ENCODE results near the gene TRIM37. TPM values are rescaled to one million over a fixed set of nuclear protein-coding genes. Genes with fewer than 3 reads are reported as not detected.
"Not testable (repeated sequence)": the region's sequence is repeated elsewhere in the genome, so short reads cannot be mapped to it uniquely, and the experiment has no call there.

Gene TRIM37
- total RNA-seq, 1 donor from 2014 or later, result 31.4 TPM

GRCh38 chr17:59139939-59140338 lies 33.3 kb upstream of the TRIM37 start:
- intact Hi-C loops (cut with micrococcal nuclease), result no loop called here
- Mint-ChIP-seq H3K4me1 (ENCODE audit: low read depth) (no peaks in the 10 kb centered on the region), H3K27ac (no peak overlapping the region), H3K27me3 (ENCODE audit: low read depth) (no peaks in the 10 kb centered on the region), H3K36me3 (ENCODE audit: low read depth) (peaks cover 14% of the 10 kb centered on the region), H3K9me3 (no peaks in the 10 kb centered on the region), H3K4me3 (ENCODE audit: low read depth) (no peak overlapping the region)
- no peak for DNase-seq (ENCODE audit: low spot score)

GRCh38 chr17:59138339-59138738 lies 31.7 kb upstream of the TRIM37 start:
- H3K4me1 Mint-ChIP-seq (ENCODE audit: low read depth); intact Hi-C loops (cut with micrococcal nuclease); H3K27ac Mint-ChIP-seq; H3K27me3 Mint-ChIP-seq (ENCODE audit: low read depth); H3K9me3 Mint-ChIP-seq; DNase-seq (ENCODE audit: low spot score); H3K36me3 Mint-ChIP-seq (ENCODE audit: low read depth); H3K4me3 Mint-ChIP-seq (ENCODE audit: low read depth): not testable (repeated sequence)

- intact Hi-C loops (cut with micrococcal nuclease), result no loop called here
- Mint-ChIP-seq H3K36me3 (ENCODE audit: low read depth) (peaks cover 34% of the 10 kb centered on the region), H3K4me1 (ENCODE audit: low read depth) (peaks cover 7% of the 10 kb centered on the region), H3K9me3 (no peaks in the 10 kb centered on the region), H3K27me3 (ENCODE audit: low read depth) (no peaks in the 10 kb centered on the region), H3K27ac (no peak overlapping the region), H3K4me3 (ENCODE audit: low read depth) (no peak overlapping the region)
- no peak for DNase-seq (ENCODE audit: low spot score)
Observed at GRCh38 chr17:59131131-59131530, 24.5 kb upstream of the TRIM37 start.

DNA sequence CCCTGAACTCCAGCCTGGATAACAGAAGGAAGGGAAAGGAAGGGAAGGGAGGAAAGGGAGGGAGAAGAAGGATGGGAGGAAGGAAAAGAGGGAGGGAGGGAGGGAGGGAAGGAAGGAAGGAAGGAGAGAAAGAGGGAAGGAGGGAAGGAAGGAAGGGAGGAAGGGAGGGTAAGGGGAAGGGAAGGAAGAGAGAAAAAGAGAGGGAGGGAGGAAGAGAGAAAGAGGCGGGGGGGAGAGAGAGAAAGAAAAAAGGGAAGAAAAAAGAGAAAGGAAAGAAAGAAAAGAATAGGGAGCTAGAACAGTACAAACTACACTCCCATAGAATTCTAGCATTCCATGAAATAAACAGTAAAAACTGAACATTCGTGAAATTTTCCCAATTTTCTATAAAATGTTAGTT lies 23.1 kb upstream of the TRIM37 start:
- no peaks in the 10 kb centered on the region for H3K27me3 Mint-ChIP-seq (ENCODE audit: low read depth)
- peaks cover 34% of the 10 kb centered on the region for H3K36me3 Mint-ChIP-seq (ENCODE audit: low read depth)
- intact Hi-C loops (cut with micrococcal nuclease), result no loop called here
- no peak overlapping the region for H3K27ac Mint-ChIP-seq
- DNase-seq (ENCODE audit: low spot score), result no peak
- H3K9me3 Mint-ChIP-seq, result no peaks in the 10 kb centered on the region
- H3K4me1 Mint-ChIP-seq (ENCODE audit: low read depth), result peaks cover 7% of the 10 kb centered on the region
- no peak overlapping the region for H3K4me3 Mint-ChIP-seq (ENCODE audit: low read depth)

DNA sequence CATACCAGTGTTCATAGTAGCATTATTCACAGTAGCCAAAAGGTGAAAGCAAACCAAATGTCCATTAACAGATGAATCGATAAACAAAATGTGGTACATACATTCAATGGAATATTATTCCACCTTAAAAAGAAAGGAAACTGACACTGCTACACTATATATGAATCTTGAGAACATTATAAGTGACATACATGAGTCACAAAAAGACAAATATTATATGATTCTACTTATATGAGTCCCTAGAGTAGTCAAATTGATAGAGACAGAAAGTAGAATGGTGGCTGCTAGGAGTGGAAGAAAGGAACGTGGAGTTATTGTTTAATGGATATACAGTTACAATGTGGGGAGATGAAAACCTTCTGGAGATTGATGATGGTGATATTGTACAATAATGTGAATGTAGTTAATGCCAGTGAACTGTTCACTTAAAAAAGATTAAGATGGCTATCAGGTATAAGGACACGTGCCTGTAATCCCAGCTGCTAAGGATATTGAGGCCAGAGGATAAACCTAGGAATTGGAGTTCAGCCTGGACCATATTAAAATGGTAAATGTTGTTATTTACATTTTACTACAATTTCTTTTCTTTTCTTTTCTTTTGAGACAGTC lies 20.2 kb upstream of the TRIM37 start:
- H3K27me3 Mint-ChIP-seq (ENCODE audit: low read depth), result no peaks in the 10 kb centered on the region
- peaks cover 48% of the 10 kb centered on the region for H3K36me3 Mint-ChIP-seq (ENCODE audit: low read depth)
- H3K4me3 Mint-ChIP-seq (ENCODE audit: low read depth), result no peak overlapping the region
- no peaks in the 10 kb centered on the region for H3K9me3 Mint-ChIP-seq
- no peak overlapping the region for H3K27ac Mint-ChIP-seq
- H3K4me1 Mint-ChIP-seq (ENCODE audit: low read depth), result peaks cover 5% of the 10 kb centered on the region
- DNase-seq (ENCODE audit: low spot score), result no peak
- intact Hi-C loops (cut with micrococcal nuclease), result no loop called here

GRCh38 chr17:59124665-59125064 lies 18.0 kb upstream of the TRIM37 start:
- H3K27me3 Mint-ChIP-seq (ENCODE audit: low read depth), result no peaks in the 10 kb centered on the region
- peak overlapping the region; percentile 48 for H3K27ac Mint-ChIP-seq
- peaks cover 57% of the 10 kb centered on the region for H3K36me3 Mint-ChIP-seq (ENCODE audit: low read depth)
- intact Hi-C loops (cut with micrococcal nuclease), result no loop called here
- H3K9me3 Mint-ChIP-seq, result no peaks in the 10 kb centered on the region
- peaks cover 5% of the 10 kb centered on the region for H3K4me1 Mint-ChIP-seq (ENCODE audit: low read depth)
- H3K4me3 Mint-ChIP-seq (ENCODE audit: low read depth), result no peak overlapping the region
- DNase-seq (ENCODE audit: low spot score), result no peak

DNA sequence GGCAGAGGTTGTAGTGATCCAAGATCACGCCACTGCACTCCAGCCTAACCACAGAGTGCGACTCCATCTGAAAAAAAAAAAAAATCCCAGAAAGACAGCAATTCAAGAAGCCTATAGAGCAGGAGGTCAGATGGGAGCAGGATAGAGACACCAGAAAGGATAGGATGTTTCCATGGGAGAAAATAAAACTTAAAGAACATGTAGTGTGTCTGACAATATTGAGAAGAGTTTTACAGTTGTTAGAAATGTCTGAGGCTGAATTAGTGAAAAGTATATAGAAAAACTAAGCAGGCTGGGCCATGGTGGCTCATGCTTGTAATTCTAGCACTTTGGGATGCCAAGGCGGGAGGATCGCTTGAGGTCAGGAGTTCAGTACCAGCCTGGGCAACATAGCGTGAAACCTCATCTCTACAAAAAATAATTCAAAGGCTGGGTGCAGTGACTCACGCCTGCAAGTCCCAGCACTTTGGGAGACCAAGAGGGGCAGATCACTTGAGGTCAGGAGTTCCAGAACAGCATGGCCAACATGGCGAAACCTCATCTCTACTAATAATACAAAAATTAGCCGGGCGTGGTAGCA lies 15.3 kb upstream of the TRIM37 start:
- Mint-ChIP-seq H3K9me3 (no peaks in the 10 kb centered on the region), H3K4me3 (ENCODE audit: low read depth) (no peak overlapping the region), H3K36me3 (ENCODE audit: low read depth) (peaks cover 53% of the 10 kb centered on the region), H3K27ac (no peak overlapping the region), H3K27me3 (ENCODE audit: low read depth) (no peaks in the 10 kb centered on the region), H3K4me1 (ENCODE audit: low read depth) (peaks cover 4% of the 10 kb centered on the region)
- intact Hi-C loops (cut with micrococcal nuclease), result no loop called here
- no peak for DNase-seq (ENCODE audit: low spot score)

DNA sequence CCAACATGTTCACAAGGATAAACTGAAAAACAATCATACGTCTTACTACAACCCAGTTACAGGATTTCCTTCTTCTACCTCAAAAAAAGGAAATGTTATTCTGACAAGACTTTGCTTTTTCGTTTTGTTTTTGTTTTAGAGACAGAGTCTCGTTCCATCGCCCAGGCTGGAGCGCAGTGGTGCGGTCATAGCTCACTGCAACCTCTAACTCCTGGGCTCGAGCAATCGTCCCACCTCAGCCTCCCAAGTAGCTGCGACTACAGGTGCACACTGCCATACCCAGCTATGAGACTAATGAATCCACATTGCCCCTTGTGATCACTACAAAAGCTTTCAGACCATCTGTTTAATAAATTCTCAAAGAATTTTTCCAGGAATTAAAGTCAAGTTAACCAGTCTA lies 8.8 kb upstream of the TRIM37 start:
- Mint-ChIP-seq H3K9me3 (no peaks in the 10 kb centered on the region), H3K36me3 (ENCODE audit: low read depth) (peaks cover 49% of the 10 kb centered on the region), H3K4me1 (ENCODE audit: low read depth) (peaks cover 9% of the 10 kb centered on the region), H3K4me3 (ENCODE audit: low read depth) (no peak overlapping the region), H3K27ac (no peak overlapping the region), H3K27me3 (ENCODE audit: low read depth) (no peaks in the 10 kb centered on the region)
- intact Hi-C loops (cut with micrococcal nuclease), result no loop called here
- no peak for DNase-seq (ENCODE audit: low spot score)

DNA sequence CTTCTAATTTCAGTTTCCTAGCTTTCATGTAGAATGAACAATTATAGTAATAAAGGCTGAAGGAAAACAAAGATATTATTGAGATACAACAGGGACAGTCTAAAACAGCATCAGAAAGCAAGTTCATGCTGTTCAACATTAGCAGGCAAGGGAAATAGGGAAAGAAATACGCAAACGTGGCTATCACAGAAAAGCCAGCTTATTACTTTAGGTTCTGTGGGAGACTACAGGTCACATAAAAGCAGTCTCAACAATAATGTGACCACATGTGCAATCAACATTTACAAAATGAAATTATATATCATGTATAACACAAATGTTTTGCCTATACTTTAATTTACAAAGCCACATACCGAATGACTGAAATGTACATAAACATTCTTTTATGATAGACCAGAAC lies 4.9 kb upstream of the TRIM37 start:
- Mint-ChIP-seq H3K27me3 (ENCODE audit: low read depth) (no peaks in the 10 kb centered on the region), H3K27ac (no peak overlapping the region), H3K4me3 (ENCODE audit: low read depth) (no peak overlapping the region), H3K36me3 (ENCODE audit: low read depth) (peaks cover 52% of the 10 kb centered on the region), H3K4me1 (ENCODE audit: low read depth) (peaks cover 21% of the 10 kb centered on the region), H3K9me3 (no peaks in the 10 kb centered on the region)
- no peak for DNase-seq (ENCODE audit: low spot score)
- intact Hi-C loops (cut with micrococcal nuclease), result no loop called here

- H3K9me3 Mint-ChIP-seq, result no peaks in the 10 kb centered on the region
- peaks cover 52% of the 10 kb centered on the region for H3K36me3 Mint-ChIP-seq (ENCODE audit: low read depth)
- intact Hi-C loops (cut with micrococcal nuclease), result no loop called here
- H3K27me3 Mint-ChIP-seq (ENCODE audit: low read depth), result no peaks in the 10 kb centered on the region
- H3K4me3 Mint-ChIP-seq (ENCODE audit: low read depth), result no peak overlapping the region
- H3K27ac Mint-ChIP-seq, result peak overlapping the region; percentile 3
- DNase-seq (ENCODE audit: low spot score), result no peak
- H3K4me1 Mint-ChIP-seq (ENCODE audit: low read depth), result peaks cover 21% of the 10 kb centered on the region
Observed at GRCh38 chr17:59110973-59111372, 4.3 kb upstream of the TRIM37 start.

DNA sequence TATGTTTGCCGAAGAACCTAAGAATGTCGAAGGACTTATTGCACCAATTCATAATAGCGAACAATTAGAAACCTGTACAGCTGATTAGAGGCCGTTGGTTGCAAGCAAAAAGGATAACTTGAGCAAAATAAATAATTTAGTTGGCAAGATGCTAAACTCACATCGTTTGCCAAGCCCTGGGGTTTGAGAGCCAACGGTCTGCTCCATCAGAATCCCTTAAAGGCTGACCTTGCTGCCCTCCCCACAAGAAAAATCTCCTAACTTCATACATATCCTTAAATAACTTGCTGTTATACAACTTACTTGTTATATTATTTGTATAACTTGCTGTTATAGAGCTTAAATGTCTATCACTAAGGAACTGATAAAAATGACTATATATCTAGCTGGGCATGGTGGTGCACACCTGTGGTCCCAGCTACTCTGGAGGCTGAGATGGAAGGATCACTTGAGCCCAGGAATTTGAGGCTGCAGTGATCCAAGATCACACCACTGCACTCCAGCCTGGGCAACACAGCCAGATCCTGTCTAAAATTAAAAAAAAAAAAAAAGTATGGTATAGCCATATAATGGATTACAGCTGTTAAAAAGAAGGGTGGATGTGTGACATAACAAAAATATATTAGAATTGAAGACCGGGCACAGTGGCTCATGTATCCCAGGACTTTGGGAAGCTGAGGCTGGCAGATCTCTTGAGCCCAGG lies 1.9 kb upstream of the TRIM37 start:
- Mint-ChIP-seq H3K4me3 (ENCODE audit: low read depth) (peak overlapping the region; percentile 39), H3K36me3 (ENCODE audit: low read depth) (peaks cover 48% of the 10 kb centered on the region), H3K27ac (no peak overlapping the region), H3K27me3 (ENCODE audit: low read depth) (no peaks in the 10 kb centered on the region), H3K4me1 (ENCODE audit: low read depth) (peaks cover 43% of the 10 kb centered on the region), H3K9me3 (no peaks in the 10 kb centered on the region)
- DNase-seq (ENCODE audit: low spot score), result no peak
- intact Hi-C loops (cut with micrococcal nuclease), result loop anchor here (5.0 to 10.0 kb wide), 2 partner anchors 114 to 784 kb away; partner anchors contain the start of genes GDPD1 and TSPOAP1

GRCh38 chr17:59107306-59107670 lies 608 bp upstream of the TRIM37 start:
- peaks cover 43% of the 10 kb centered on the region for H3K4me1 Mint-ChIP-seq (ENCODE audit: low read depth)
- peaks cover 54% of the 10 kb centered on the region for H3K36me3 Mint-ChIP-seq (ENCODE audit: low read depth)

GRCh38 chr17:59105852-59106462 lies 723 bp downstream of the TRIM37 start:
- peak; percentile 61 for DNase-seq (ENCODE audit: low spot score)
- Mint-ChIP-seq H3K27ac (peak overlapping the region; percentile 93), H3K4me3 (ENCODE audit: low read depth) (peak overlapping the region; percentile 94), H3K4me1 (ENCODE audit: low read depth) (peaks cover 40% of the 10 kb centered on the region), H3K9me3 (no peaks in the 10 kb centered on the region), H3K36me3 (ENCODE audit: low read depth) (peaks cover 50% of the 10 kb centered on the region), H3K27me3 (ENCODE audit: low read depth) (no peaks in the 10 kb centered on the region)
- intact Hi-C loops (cut with micrococcal nuclease), result loop anchor here (1.0 to 10.0 kb wide), 5 partner anchors 49 to 781 kb away; partner anchors contain the start of genes GDPD1, PRR11, SKA2 and TSPOAP1

More at GRCh38 chr17:59107306-59107670, 608 bp upstream of the TRIM37 start:
- no peak for DNase-seq (ENCODE audit: low spot score)
- peak overlapping the region; percentile 93 for H3K27ac Mint-ChIP-seq
- peak overlapping the region; percentile 94 for H3K4me3 Mint-ChIP-seq (ENCODE audit: low read depth)
- H3K27me3 Mint-ChIP-seq (ENCODE audit: low read depth), result no peaks in the 10 kb centered on the region
- intact Hi-C loops (cut with micrococcal nuclease), result loop anchor here (2.0 to 10.0 kb wide), 4 partner anchors 115 to 782 kb away; partner anchors contain the start of genes GDPD1 and TSPOAP1
- no peaks in the 10 kb centered on the region for H3K9me3 Mint-ChIP-seq

Data from activated T-helper 2 cell treated with anti-CD3 and anti-CD28 coated beads, Interferon-gamma antibody, Interleukin-2, Interleukin-4, amounts not matched to agents 10 μg/mL and 5 μg/mL and 100 μg/mL, durations not matched to agents 14 hours and 24 hours and 36 hours (primary cell).